ENCODE measurements around the gene SPIC. TPM values are rescaled to one million over a fixed set of nuclear protein-coding genes. Genes with fewer than 3 reads are reported as not detected.

The SPIC gene
- total RNA-seq, 1 experiment from 2014 or later, result not detected

DNA sequence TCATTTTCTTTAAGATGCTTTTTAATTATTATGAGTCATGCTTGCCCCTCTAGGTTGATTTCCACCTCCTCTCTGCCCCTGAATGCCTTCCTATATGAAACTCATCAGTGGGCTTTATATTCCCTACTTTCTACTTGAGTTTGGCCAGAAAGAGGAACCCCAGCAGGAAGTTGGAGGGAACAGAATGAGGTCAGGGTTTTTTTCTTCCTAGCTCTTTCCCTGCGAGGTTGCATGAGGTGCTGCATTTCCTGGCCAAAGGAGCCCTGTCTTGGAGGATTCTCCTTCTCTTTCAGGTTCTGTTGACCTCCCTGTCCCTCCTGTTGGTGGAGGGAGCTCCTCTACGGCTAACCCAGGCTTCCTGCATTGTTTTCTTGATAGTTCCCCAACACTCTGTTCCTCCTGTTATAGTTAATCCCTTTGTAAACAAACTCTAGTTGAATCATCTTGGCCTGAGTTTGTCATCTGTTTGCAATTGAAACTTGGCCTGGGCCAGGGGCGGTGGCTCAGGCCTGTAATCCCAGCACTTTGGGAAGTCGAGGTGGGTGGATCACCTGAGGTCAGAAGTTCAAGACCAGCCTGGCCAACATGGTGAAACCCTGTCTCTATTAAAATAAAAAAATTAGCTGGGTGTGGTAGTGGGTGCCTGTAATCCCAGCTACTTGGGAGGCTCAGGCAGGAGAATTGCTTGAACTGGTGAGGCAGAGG, 15.3 kb upstream of the SPIC start:
- ChIA-PET POLR2A (no interaction called here), CTCF (no interaction called here)
- no TSS peak for BruUV-seq (replicated peaks)
- Histone ChIP-seq H3K27me3 (ENCODE audit: control insufficient read depth, insufficient read depth, low read length) (no peaks in the 10 kb centered on the region), H3K27ac (ENCODE audit: low read length) (no peak overlapping the region), H3K36me3 (ENCODE audit: control insufficient read depth, insufficient read depth, low read length) (no peaks in the 10 kb centered on the region), H3K9me3 (ENCODE audit: control insufficient read depth, insufficient read depth, low read depth, low read length) (no peaks in the 10 kb centered on the region), H3K4me1 (ENCODE audit: control insufficient read depth, insufficient read depth, low read length) (peaks cover 6% of the 10 kb centered on the region; the same call in 1 of the 2 replicates), H3K4me3 (ENCODE audit: low read depth in 2 of 2, low read length in 2 of 2) (0 out of 4 replicates have a peak overlapping the region, but pooled peaks of 1 of the 2 experiments have one; percentile 1)
- intact Hi-C loops (cut with micrococcal nuclease; ENCODE audit: unreplicated experiment) (no loop called here), in situ Hi-C loops (cut with HindIII; ENCODE audit: low pct_unique_long_range_greater_than_20kb, low sequenced_read_pairs) (no loop called here)
- DNase-seq (ENCODE audit: low read depth, low spot score), result peak; percentile 74
- TF ChIP-seq TCF7L2 (IDR thresholded peaks at IDR 0.05; ENCODE audit: low read depth, low read length), result no peak
- no peak for TF ChIP-seq POLR2AphosphoS5 (IDR thresholded peaks at IDR 0.05; ENCODE audit: low read depth, low read length)
- no peak for TF ChIP-seq SIN3A (IDR thresholded peaks at IDR 0.05; ENCODE audit: borderline replicate concordance, insufficient read depth, low read depth, low read length)
- TF ChIP-seq, protein P1, sequence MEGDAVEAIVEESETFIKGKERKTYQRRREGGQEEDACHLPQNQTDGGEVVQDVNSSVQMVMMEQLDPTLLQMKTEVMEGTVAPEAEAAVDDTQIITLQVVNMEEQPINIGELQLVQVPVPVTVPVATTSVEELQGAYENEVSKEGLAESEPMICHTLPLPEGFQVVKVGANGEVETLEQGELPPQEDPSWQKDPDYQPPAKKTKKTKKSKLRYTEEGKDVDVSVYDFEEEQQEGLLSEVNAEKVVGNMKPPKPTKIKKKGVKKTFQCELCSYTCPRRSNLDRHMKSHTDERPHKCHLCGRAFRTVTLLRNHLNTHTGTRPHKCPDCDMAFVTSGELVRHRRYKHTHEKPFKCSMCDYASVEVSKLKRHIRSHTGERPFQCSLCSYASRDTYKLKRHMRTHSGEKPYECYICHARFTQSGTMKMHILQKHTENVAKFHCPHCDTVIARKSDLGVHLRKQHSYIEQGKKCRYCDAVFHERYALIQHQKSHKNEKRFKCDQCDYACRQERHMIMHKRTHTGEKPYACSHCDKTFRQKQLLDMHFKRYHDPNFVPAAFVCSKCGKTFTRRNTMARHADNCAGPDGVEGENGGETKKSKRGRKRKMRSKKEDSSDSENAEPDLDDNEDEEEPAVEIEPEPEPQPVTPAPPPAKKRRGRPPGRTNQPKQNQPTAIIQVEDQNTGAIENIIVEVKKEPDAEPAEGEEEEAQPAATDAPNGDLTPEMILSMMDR (IDR thresholded peaks at IDR 0.05), result no peak
- TF ChIP-seq, protein P2, sequence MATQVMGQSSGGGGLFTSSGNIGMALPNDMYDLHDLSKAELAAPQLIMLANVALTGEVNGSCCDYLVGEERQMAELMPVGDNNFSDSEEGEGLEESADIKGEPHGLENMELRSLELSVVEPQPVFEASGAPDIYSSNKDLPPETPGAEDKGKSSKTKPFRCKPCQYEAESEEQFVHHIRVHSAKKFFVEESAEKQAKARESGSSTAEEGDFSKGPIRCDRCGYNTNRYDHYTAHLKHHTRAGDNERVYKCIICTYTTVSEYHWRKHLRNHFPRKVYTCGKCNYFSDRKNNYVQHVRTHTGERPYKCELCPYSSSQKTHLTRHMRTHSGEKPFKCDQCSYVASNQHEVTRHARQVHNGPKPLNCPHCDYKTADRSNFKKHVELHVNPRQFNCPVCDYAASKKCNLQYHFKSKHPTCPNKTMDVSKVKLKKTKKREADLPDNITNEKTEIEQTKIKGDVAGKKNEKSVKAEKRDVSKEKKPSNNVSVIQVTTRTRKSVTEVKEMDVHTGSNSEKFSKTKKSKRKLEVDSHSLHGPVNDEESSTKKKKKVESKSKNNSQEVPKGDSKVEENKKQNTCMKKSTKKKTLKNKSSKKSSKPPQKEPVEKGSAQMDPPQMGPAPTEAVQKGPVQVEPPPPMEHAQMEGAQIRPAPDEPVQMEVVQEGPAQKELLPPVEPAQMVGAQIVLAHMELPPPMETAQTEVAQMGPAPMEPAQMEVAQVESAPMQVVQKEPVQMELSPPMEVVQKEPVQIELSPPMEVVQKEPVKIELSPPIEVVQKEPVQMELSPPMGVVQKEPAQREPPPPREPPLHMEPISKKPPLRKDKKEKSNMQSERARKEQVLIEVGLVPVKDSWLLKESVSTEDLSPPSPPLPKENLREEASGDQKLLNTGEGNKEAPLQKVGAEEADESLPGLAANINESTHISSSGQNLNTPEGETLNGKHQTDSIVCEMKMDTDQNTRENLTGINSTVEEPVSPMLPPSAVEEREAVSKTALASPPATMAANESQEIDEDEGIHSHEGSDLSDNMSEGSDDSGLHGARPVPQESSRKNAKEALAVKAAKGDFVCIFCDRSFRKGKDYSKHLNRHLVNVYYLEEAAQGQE (IDR thresholded peaks at IDR 0.05; ENCODE audit: insufficient read depth in 1 of 2, low read depth in 2 of 2, low read length in 1 of 2), result no peak
- peak; percentile 99 for ATAC-seq

DNA sequence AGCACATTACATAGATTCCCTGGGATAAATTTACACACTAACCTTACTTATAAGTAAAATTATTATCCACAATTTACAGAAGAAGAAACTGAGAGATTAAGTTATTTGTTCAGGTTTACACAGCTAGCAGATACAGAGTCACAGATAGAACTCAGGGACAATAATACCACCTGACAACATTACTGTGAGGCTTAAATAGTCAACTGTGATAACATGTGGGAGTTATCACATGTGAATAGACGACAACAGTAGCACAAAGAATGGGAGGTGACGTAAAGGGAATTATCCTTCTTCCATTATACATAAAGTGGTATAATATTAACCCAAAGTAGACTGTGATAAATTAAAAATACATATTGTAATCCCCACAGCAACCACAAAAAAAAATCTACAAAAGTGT, 6.2 kb upstream of the SPIC start:
- intact Hi-C loops (cut with micrococcal nuclease; ENCODE audit: unreplicated experiment), result no loop called here
- no TSS peak for BruUV-seq (replicated peaks)
- CTCF ChIA-PET, result no interaction called here
- H3K27me3 ChIP-seq (ENCODE audit: control insufficient read depth, insufficient read depth, low read length), result no peaks in the 10 kb centered on the region
- ATAC-seq (no peak), DNase-seq (ENCODE audit: low read depth, low spot score) (no peak)
- in situ Hi-C loops (cut with HindIII; ENCODE audit: low pct_unique_long_range_greater_than_20kb, low sequenced_read_pairs), result no loop called here
- POLR2A ChIA-PET, result no interaction called here
- H3K36me3 ChIP-seq (ENCODE audit: control insufficient read depth, insufficient read depth, low read length), result no peaks in the 10 kb centered on the region
- no peaks in the 10 kb centered on the region for H3K9me3 ChIP-seq (ENCODE audit: control insufficient read depth, insufficient read depth, low read depth, low read length)
- TF ChIP-seq, protein P2 (IDR thresholded peaks at IDR 0.05; ENCODE audit: insufficient read depth in 1 of 2, low read depth in 2 of 2, low read length in 1 of 2), result no peak
- no peak for TF ChIP-seq TCF7L2 (IDR thresholded peaks at IDR 0.05; ENCODE audit: low read depth, low read length)
- no peak for TF ChIP-seq POLR2AphosphoS5 (IDR thresholded peaks at IDR 0.05; ENCODE audit: low read depth, low read length)
- no peak for TF ChIP-seq SIN3A (IDR thresholded peaks at IDR 0.05; ENCODE audit: borderline replicate concordance, insufficient read depth, low read depth, low read length)
- TF ChIP-seq, protein P1 (IDR thresholded peaks at IDR 0.05), result no peak
- H3K4me1 ChIP-seq (ENCODE audit: control insufficient read depth, insufficient read depth, low read length), result no peaks in the 10 kb centered on the region
- no peak overlapping the region for H3K27ac ChIP-seq (ENCODE audit: low read length)
- H3K4me3 ChIP-seq (ENCODE audit: low read depth in 2 of 2, low read length in 2 of 2), result no peak overlapping the region
